H1 (cell line): ENCODE data around the gene RNF111. TPM values are rescaled to one million over a fixed set of nuclear protein-coding genes. Genes with fewer than 3 reads are reported as not detected.

Experiments
- CTCF ChIA-PET: fragments of 300-600 bp; sonication (Branson Sonifier 250); formaldehyde crosslinking; loops from one replicate; lab custom pipeline; 2021; ENCODE audit not compliant: partially characterized antibody; lab: Charles Lee
- POLR2A ChIA-PET: fragments of 300-600 bp; sonication (Branson Sonifier 250); formaldehyde crosslinking; loops from one replicate; lab custom pipeline; 2021; ENCODE audit warnings: inconsistent platforms; ENCODE audit not compliant: partially characterized antibody; lab: Charles Lee
- DNase-seq, 2 experiments: peaks; one replicate each; pipeline versions ENCODE4 v3.0.0 to v3.0.0-alpha.2; 2010 to 2022; ENCODE audit warnings: low spot score in 2 of 2, low read depth in 1 of 2, mixed read lengths in 1 of 2
- FAIRE-seq: peaks from 2 replicates; lab custom pipeline; 2011; peaks lifted over from hg19 to GRCh38; lab: Jason Lieb, UNC
- H2AFZ ChIP-seq: 2 replicates; pipeline ENCODE4 v1.8.1; 2012; ENCODE audit warnings: low read length, inconsistent platforms
- H2AK5ac ChIP-seq: 2 replicates; pipeline ENCODE4 v1.6.1; 2013; ENCODE audit warnings: low read depth, low read length
- H2BK120ac ChIP-seq: replicated peaks from 2 replicates; pipeline ENCODE3; 2013; ENCODE audit warnings: low read depth, low read length, inconsistent platforms
- H2BK12ac ChIP-seq: 2 replicates; pipeline ENCODE4 v1.6.1; 2013; ENCODE audit warnings: low read depth, low read length
- H2BK15ac ChIP-seq: 2 replicates; pipeline ENCODE4 v1.6.1; 2013; ENCODE audit warnings: low read length
- H2BK20ac ChIP-seq: 2 replicates; pipeline ENCODE4 v1.6.1; 2013; ENCODE audit warnings: low read length
- H2BK5ac ChIP-seq: 2 replicates; pipeline ENCODE4 v1.6.1; 2013; ENCODE audit warnings: low read depth, low read length
- H3K14ac ChIP-seq: 2 replicates; pipeline ENCODE4 v1.6.1; 2013; ENCODE audit warnings: inconsistent platforms; ENCODE audit not compliant: insufficient read length
- H3K18ac ChIP-seq: 2 replicates; pipeline ENCODE4 v1.6.1; 2013; ENCODE audit warnings: low read length; ENCODE audit errors: extremely low read depth
- H3K23ac ChIP-seq: 2 replicates; pipeline ENCODE4 v1.6.1; 2013; ENCODE audit warnings: inconsistent platforms; ENCODE audit not compliant: insufficient read length
- H3K23me2 ChIP-seq: 2 replicates; pipeline ENCODE4 v1.6.1; 2013; ENCODE audit warnings: low read depth, low read length
- H3K27ac ChIP-seq: 2 replicates; pipeline ENCODE4 v1.6.1; 2011; ENCODE audit warnings: low read depth, low read length, inconsistent platforms
- H3K27me3 ChIP-seq, 4 experiments: replicated peaks in 1 of 4; 1 replicate in 1 of 4; 2 replicates in 3 of 4; pipeline versions ENCODE4 v1.6.1 to v1.8.1; 2011 to 2013; ENCODE audit warnings: low read length in 3 of 4, mild to moderate bottlenecking in 3 of 4, inconsistent platforms in 2 of 4, mixed read lengths in 2 of 4, moderate library complexity in 1 of 4; ENCODE audit not compliant: control insufficient read depth in 3 of 4, insufficient read depth in 3 of 4; ENCODE audit errors: extremely low read depth in 1 of 4
- H3K36me3 ChIP-seq, 4 experiments: 2 replicates each; pipeline versions ENCODE4 v1.6.1 to v1.8.1; 2011 to 2013; ENCODE audit warnings: mild to moderate bottlenecking in 4 of 4, low read length in 3 of 4, moderate library complexity in 2 of 4, control low read depth in 1 of 4, inconsistent platforms in 1 of 4; ENCODE audit not compliant: insufficient read depth in 4 of 4, control insufficient read depth in 2 of 4
- H3K4ac ChIP-seq: replicated peaks from 2 replicates; pipeline ENCODE3; 2013; ENCODE audit warnings: low read length, low read depth, mixed read lengths, inconsistent platforms; ENCODE audit not compliant: insufficient read length
- H3K4me1 ChIP-seq, 4 experiments: replicated peaks in 1 of 4; 1 replicate in 1 of 4; 2 replicates in 3 of 4; pipeline versions ENCODE4 v1.6.1 to v1.8.1; 2011 to 2013; ENCODE audit warnings: low read length in 3 of 4, inconsistent platforms in 2 of 4, mixed read lengths in 1 of 4; ENCODE audit not compliant: insufficient read depth in 4 of 4, control insufficient read depth in 3 of 4
- H3K4me2 ChIP-seq, 2 experiments: 2 replicates each; pipeline versions ENCODE4 v1.6.1 to v1.8.1; 2011 to 2013; ENCODE audit warnings: low read depth in 2 of 2, low read length in 2 of 2, control low read depth in 1 of 2, inconsistent platforms in 1 of 2, mild to moderate bottlenecking in 1 of 2; ENCODE audit not compliant: insufficient read depth in 1 of 2
- H3K4me3 ChIP-seq, 4 experiments: fragments of 200-600, 300-600 bp in 1 of 4; sonication (generic), shearing (Covaris generic), sonication (Bioruptor Twin) in 1 of 4; 2 replicates each; pipeline versions ENCODE4 v1.5.1 to v1.8.1; 2011 to 2016; ENCODE audit warnings: low read length in 4 of 4, low read depth in 3 of 4, control low read depth in 2 of 4, inconsistent platforms in 2 of 4, mild to moderate bottlenecking in 2 of 4, mixed read lengths in 1 of 4, moderate library complexity in 1 of 4; ENCODE audit not compliant: insufficient read depth in 2 of 4; ENCODE audit errors: extremely low read depth in 1 of 4
- H3K56ac ChIP-seq: replicated peaks from 2 replicates; pipeline ENCODE3; 2013; ENCODE audit warnings: low read depth, mild to moderate bottlenecking, mixed read lengths, low read length, inconsistent platforms; ENCODE audit not compliant: insufficient read length
- H3K79me1 ChIP-seq: 2 replicates; pipeline ENCODE4 v1.6.1; 2013; ENCODE audit warnings: low read depth, low read length, control low read depth
- H3K79me2 ChIP-seq, 2 experiments: 2 replicates each; pipeline versions ENCODE4 v1.6.1 to v1.8.1; 2012 to 2013; ENCODE audit warnings: low read length in 2 of 2, mild to moderate bottlenecking in 2 of 2, inconsistent platforms in 1 of 2; ENCODE audit not compliant: insufficient read depth in 2 of 2, control insufficient read depth in 1 of 2
- H3K9ac ChIP-seq, 4 experiments: replicated peaks in 1 of 4; 1 replicate in 1 of 4; 2 replicates in 3 of 4; pipeline versions ENCODE4 v1.6.1 to v1.8.1; 2011 to 2013; ENCODE audit warnings: low read depth in 3 of 4, low read length in 3 of 4, control low read depth in 2 of 4, mild to moderate bottlenecking in 2 of 4, moderate library complexity in 2 of 4, inconsistent platforms in 1 of 4; ENCODE audit errors: extremely low read depth in 1 of 4
- H3K9me3 ChIP-seq, 2 experiments: 2 replicates each; pipeline versions ENCODE4 v1.6.1 to v1.8.1; 2012 to 2013; ENCODE audit warnings: mild to moderate bottlenecking in 2 of 2, moderate library complexity in 2 of 2, control low read depth in 1 of 2, inconsistent platforms in 1 of 2, low read depth in 1 of 2, low read length in 1 of 2, mixed read lengths in 1 of 2; ENCODE audit not compliant: insufficient read depth in 2 of 2
- H4K20me1 ChIP-seq, 2 experiments: replicated peaks in 1 of 2; 2 replicates each; pipeline versions ENCODE3 to v1.8.1; 2011 to 2013; ENCODE audit warnings: inconsistent platforms in 2 of 2, low read length in 2 of 2, mild to moderate bottlenecking in 1 of 2; ENCODE audit not compliant: insufficient read depth in 2 of 2, control insufficient read depth in 1 of 2
- H4K5ac ChIP-seq: 2 replicates; pipeline ENCODE4 v1.6.1; 2013; ENCODE audit warnings: low read length, low read depth, mixed read lengths, inconsistent platforms; ENCODE audit not compliant: insufficient read length
- H4K8ac ChIP-seq: 2 replicates; pipeline ENCODE4 v1.8.0; 2013; ENCODE audit warnings: mild to moderate bottlenecking, moderate library complexity, low read length, inconsistent platforms; ENCODE audit not compliant: insufficient read depth; ENCODE audit errors: extremely low read depth
- H4K91ac ChIP-seq: replicated peaks from 2 replicates; pipeline ENCODE3; 2013; ENCODE audit warnings: low read length, mixed read lengths, inconsistent platforms; ENCODE audit not compliant: insufficient read length
- RAD21 ChIP-seq, 2 experiments: IDR thresholded peaks in 1 of 2; conservative IDR thresholded peaks in 1 of 2; 2 replicates each; pipeline ENCODE4 v1.6.1; 2011; ENCODE audit warnings: low read depth in 2 of 2, low read length in 2 of 2, improper control_type of control experiment in 1 of 2, inconsistent platforms in 1 of 2, mild to moderate bottlenecking in 1 of 2, moderate library complexity in 1 of 2
- WGBS, 2 experiments: shearing (Covaris generic) in 1 of 2; methylation state at CpG; one replicate each; pipeline versions ENCODE4 v1.1.6 to v1.1.7; 2013 to 2015; ENCODE audit warnings: low lambda C conversion rate in 2 of 2, mixed read lengths in 2 of 2, inconsistent platforms in 1 of 2, low coverage in 1 of 2, missing lambda C conversion rate in 1 of 2; ENCODE audit not compliant: insufficient replicate concordance in 2 of 2, insufficient coverage in 1 of 2, insufficient read length in 1 of 2; ENCODE audit errors: extremely low coverage in 1 of 2, missing lambda C conversion rate in 1 of 2; 5-methylcytosine and 5-hydroxymethylcytosine counted together
- polyA plus RNA-seq, 7 experiments: library from polyadenylated mRNA; depleted of rRNA in 3 of 7; stranded (reverse) in 5 of 7; unstranded in 2 of 7; fragments of >200 nt in 5 of 7; fragments of 200-250 nt in 2 of 7; gene quantifications; 1 replicate in 5 of 7; 2 replicates in 1 of 7; 4 replicates in 1 of 7; pipeline versions ENCODE4 v1.2.1 to v1.2.3, GENCODE V29; 2011 to 2013; ENCODE audit warnings: missing spikeins in 2 of 7, mixed read lengths in 2 of 7
- total RNA-seq: library from RNA; stranded (reverse); fragmentation: NEBNext Ultra II Directional; extraction: Animal tissue kit (Norgen Biotek cat#: 25700); gene quantifications from 2 replicates; pipeline ENCODE4 v1.2.1, GENCODE V29; 2021

The RNF111 gene
- total and polyA plus RNA-seq, 2 of the 8 experiments (the other 6 are each of a cell fraction or from before 2014, with no cell fraction given): 18.5 to 26.6 TPM

- TF ChIP-seq RAD21 (IDR thresholded peaks at IDR 0.05 in 1 of 2, conservative IDR thresholded peaks at IDR 0.05 in 1 of 2; ENCODE audit: low read depth in 2 of 2, low read length in 2 of 2): no peak
- Histone ChIP-seq H3K4me3 (no peak overlapping the region), H2AK5ac (no peak overlapping the region), H4K20me1 (no peaks in the 10 kb centered on the region), H2BK120ac (no peak overlapping the region), H3K23me2 (no peaks in the 10 kb centered on the region), H4K5ac (no peak overlapping the region), H3K56ac (no peak overlapping the region), H3K27me3 (no peaks in the 10 kb centered on the region), H3K36me3 (peaks cover 0 to 10% (median 5%) of the 10 kb centered on the region in 4 experiments; a peak in 5 of 8 replicates), H2BK20ac (no peak overlapping the region), H2BK12ac (no peak overlapping the region), H3K9ac (no peak overlapping the region), H2BK15ac (no peak overlapping the region), H3K79me1 (no peaks in the 10 kb centered on the region; the same call in 1 of the 2 replicates), H2AFZ (no peak overlapping the region), H2BK5ac (no peak overlapping the region), H3K18ac (no peak overlapping the region), H3K27ac (no peak overlapping the region), H3K14ac (no peak overlapping the region), H3K4me1 (no peaks in the 10 kb centered on the region; a peak in 1 of 7 replicates), H3K9me3 (peaks cover 5% of the 10 kb centered on the region in 2 experiments; a peak in 3 of 4 replicates), H4K8ac (no peak overlapping the region), H3K23ac (no peak overlapping the region), H4K91ac (no peak overlapping the region), H3K4ac (no peak overlapping the region), H3K79me2 (peaks cover 5 to 65% of the 10 kb centered on the region in 2 experiments; a peak in 3 of 4 replicates), H3K4me2 (no peak overlapping the region)
- 100% methylated on average over 1 of the region's 2 CpGs; no CpG with 5 or more reads in 1 of the 2 experiments for WGBS, 2 experiments
- no peak for DNase-seq
- no peak for FAIRE-seq
- ChIA-PET POLR2A (interaction anchor here (0.8 kb wide), 1 partner anchor 14 kb away, joined by 3 read pairs; no protein-coding TSS in a partner anchor), CTCF (no interaction called here)
These were observed 30.0 kb downstream of the RNF111 start for GRCh38 chr15:59017449-59017848.
